MV-4-11 (cell line): ENCODE data around the gene TMEM222.
"Not testable (repeated sequence)": the region's sequence is repeated elsewhere in the genome, so short reads cannot be mapped to it uniquely, and the experiment has no call there.

Experiments
- DNase-seq: peaks from one replicate; lab custom pipeline; 2025; lab: John Stamatoyannopoulos, UW

Gene TMEM222

DNA sequence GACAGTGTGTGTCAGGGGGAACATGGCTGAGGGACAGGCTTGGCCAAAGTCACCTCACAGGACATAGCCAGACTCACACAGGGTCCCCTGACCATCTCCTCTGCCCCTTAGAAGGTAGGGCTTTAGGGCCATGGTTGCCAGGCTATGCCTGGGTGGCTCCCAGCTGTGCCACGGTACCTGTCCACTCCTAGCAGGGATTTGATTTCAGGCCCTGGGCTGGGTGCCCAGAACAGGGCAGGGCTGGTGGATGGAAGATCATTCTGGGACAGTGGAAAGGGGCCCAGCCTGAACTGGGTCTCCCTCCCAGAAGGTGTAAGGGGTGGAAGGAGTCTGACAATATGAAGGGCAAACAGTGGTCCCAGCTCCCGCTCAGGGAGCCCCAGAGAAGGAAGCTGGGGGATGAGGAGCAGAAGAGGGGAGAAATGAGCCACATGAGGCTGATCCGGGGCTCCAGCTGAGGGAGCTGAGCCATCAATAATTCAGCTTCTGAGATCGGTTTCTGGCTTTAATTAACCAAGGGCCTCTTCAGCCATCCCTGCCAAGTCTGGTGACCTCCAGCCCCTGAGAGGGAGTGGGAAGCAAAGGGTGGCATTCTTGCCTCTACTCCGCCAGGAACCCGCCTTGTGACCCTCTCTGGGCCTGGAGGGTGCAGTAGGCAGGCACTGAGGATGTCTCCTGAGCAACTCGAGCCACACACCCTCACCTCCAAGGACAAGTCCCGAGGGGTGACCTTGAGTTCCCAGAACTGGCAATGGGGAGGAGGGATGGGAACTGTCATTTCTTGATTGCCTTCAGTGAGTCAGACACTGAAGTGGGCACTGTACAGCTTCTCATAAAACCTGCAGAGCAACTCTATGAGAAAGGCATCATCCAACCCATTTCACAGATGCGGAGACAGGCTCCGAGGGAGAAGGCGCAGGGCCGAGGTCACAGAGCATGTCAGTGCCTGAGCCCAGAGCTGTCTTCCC, 59.1 kb downstream of the TMEM222 start:
- DNase-seq, result no peak

DNA sequence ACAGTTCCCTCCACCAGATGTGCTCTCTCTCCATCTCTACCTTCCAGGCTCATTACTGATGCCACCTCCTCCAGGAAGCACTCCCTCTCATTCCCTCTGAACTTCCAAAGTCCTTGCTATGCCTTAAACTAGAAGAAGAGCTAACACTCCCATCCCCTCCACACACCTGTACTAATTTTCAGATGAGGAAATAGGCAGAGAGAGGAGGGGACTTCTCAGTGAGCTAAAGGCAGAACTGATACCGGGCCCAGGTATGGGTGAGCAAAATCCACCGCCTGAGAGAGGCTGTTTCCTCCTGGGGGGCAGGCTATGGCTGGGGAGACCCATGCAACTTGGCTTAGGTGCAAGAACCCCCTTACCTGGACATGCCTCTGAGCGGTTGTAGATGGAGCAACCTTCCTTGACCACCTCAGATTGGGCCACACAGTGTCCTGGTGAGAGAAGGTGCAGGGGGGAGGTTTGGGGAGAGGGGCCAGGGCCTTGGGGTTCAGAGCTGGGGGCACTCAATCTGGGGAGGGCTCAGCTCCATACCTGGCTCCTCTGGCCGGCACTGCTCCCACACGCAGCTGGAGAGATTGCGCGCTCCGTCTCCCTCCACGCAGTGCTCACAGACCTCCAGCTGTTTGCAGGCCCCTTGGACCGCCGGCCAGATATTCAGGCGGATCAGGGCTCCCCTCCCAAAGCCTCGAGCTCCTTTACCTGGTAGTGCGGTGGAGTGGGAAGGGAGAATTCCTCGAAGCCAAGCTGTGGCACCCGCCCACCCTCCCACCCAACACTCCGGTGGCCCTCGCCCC, 60.2 kb downstream of the TMEM222 start:
- DNase-seq, result no peak

DNA sequence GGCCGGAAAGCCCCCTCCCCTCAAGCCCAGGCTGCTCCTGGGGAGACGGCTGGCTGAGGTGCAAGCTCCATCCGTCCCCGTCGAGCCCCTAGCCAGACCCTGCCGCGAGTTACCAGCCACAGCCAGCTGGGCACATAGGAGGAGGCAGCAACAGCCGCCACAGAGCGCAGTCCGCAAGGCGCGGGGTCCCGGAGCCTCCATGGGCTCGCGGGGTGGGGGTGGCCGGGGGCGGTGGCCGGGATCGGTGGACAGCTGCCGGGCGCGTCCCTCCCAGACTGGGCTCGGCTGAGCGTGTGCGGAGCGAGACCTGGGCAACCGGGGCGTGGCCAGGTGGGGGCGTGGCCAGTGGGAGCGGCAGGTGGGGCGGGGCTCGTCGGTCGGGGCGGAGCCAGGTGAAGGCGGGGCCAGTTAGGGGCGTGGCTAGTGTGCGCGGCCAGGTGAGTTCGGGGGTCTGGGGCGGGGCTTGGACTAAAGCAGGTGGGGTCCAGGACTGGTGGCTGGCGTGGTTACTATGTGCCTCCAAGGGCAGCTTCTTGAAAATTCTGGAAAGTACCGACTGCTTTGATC, 61.2 kb downstream of the TMEM222 start, which contains the start of gene CD164L2:
CD164L2 (minus strand) TSS at position 295 of the 567 bp plus-strand sequence; CDS start at position 201, 94 bp downstream.
- no peak for DNase-seq

- DNase-seq, result no peak
Measured at GRCh38 chr1:27383661-27384060, 61.7 kb downstream of the TMEM222 start.

- DNase-seq, result not testable (repeated sequence)
Measured at GRCh38 chr1:27384797-27385196, 62.8 kb downstream of the TMEM222 start.
